Thyroid gland (tissue), 4 donors: ENCODE results near the gene NIP7. TPM values are rescaled to one million over a fixed set of nuclear protein-coding genes. Genes with fewer than 3 reads are reported as not detected.
"Not testable (repeated sequence)": the region's sequence is repeated elsewhere in the genome, so short reads cannot be mapped to it uniquely, and the experiment has no call there.

Experiments used
- DNase-seq, 2 donors: peaks; one replicate each; pipeline ENCODE4 v3.0.0-alpha.2; 2019
- H3K27ac ChIP-seq, 3 donors: fragments of 200-600 bp; sonication (generic); 1 replicate in 2 of 3; 2 replicates in 1 of 3; pipeline ENCODE4 v1.5.1; 2016 to 2019; ENCODE audit warnings: mild to moderate bottlenecking in 1 of 3, moderate library complexity in 1 of 3
- H3K27me3 ChIP-seq: fragments of 200-600 bp; sonication (generic); one replicate; pipeline ENCODE4 v1.5.1; 2019
- H3K36me3 ChIP-seq, 2 donors: fragments of 200-600 bp; sonication (generic); one replicate each; pipeline ENCODE4 v1.5.1; 2016 to 2019
- H3K4me1 ChIP-seq, 2 donors: fragments of 200-600 bp; sonication (generic); one replicate each; pipeline ENCODE4 v1.5.1; 2017 to 2019
- H3K4me3 ChIP-seq, 3 donors: fragments of 200-600 bp; sonication (generic); replicated peaks in 1 of 3; 1 replicate in 2 of 3; 2 replicates in 1 of 3; pipeline ENCODE4 v1.5.1; 2016; ENCODE audit warnings: mild to moderate bottlenecking in 1 of 3
- H3K9me3 ChIP-seq: fragments of 200-600 bp; sonication (generic); one replicate; pipeline ENCODE4 v1.5.1; 2017
- CTCF ChIP-seq, 6 experiments: fragments of 200-600 bp in 3 of 6; fragments of 450-650 bp in 3 of 6; sonication (generic) in 3 of 6; IDR thresholded peaks; one replicate each; pipeline ENCODE4 v1.5.1; 2016 to 2019; ENCODE audit warnings: antibody characterized with exemption in 6 of 6, mild to moderate bottlenecking in 2 of 6, inconsistent platforms in 1 of 6, moderate library complexity in 1 of 6
- POLR2A ChIP-seq, 2 donors: fragments of 450-650 bp; IDR thresholded peaks; one replicate each; pipeline ENCODE4 v1.6.1; 2017; ENCODE audit warnings: antibody characterized with exemption in 2 of 2, mild to moderate bottlenecking in 2 of 2, moderate library complexity in 1 of 2
- WGBS, 2 donors: methylation state at CpG; one replicate each; pipeline ENCODE4 v1.1.5; 2017; 5-methylcytosine and 5-hydroxymethylcytosine counted together
- intact Hi-C: fragments of 100-400 bp; cut with DNase I; formaldehyde crosslinking; loops from one replicate; pipeline ENCODE4 v1.15.1; 2023
- total RNA-seq, 4 donors: library from RNA; depleted of rRNA; stranded (reverse); fragments of >200 nt; gene quantifications; one replicate each; pipeline ENCODE4 v1.2.3, GENCODE V29; 2016

Gene NIP7
- total RNA-seq, 4 donors from 2014 or later, result 9.8 to 17.5 (median 14.7) TPM

DNA sequence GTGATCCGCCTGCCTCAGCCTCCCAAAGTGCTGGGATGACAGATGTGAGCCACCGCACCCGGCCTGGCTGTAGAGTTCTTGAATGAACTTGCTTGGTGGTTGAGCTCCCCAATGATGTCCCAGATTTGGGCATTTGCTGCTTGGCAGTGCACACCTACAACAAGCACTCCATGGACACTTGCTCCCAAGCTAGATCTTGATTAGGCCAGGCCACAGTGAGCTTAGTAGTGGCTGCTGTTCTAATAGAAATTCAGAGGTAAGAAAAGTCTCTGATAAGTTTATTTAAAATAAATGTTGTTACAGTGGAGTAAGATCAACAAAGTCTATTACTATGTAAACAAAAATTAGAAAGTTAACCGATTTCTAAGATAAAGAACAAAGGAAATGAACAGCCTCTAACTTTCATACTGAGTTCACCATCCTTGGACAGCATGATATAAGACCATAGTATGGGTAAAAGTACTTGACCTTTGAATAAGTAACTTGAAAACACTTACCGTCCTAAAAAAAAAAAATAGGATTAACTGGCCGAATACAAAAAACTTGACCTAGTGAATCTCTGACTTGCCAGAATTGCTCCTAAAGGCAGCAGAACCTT is 11.1 kb downstream of the NIP7 start:
- Histone ChIP-seq H3K4me3 (no peak overlapping the region), H3K9me3 (no peaks in the 10 kb centered on the region), H3K27me3 (no peaks in the 10 kb centered on the region), H3K27ac (peak overlapping the region in 1 of 3 donors; percentile 13), H3K36me3 (peaks cover 0 to 4% of the 10 kb centered on the region in 2 donors), H3K4me1 (peaks cover 8 to 13% of the 10 kb centered on the region in 2 donors)
- 49 to 51% methylated on average over 6 of the region's 6 CpGs for WGBS, 2 donors
- intact Hi-C loops, result no loop called here
- DNase-seq, result peak; percentile 30
- TF ChIP-seq POLR2A (IDR thresholded peaks at IDR 0.05) (no peak), CTCF (IDR thresholded peaks at IDR 0.05) (no peak)

GRCh38 chr16:69351309-69352027 is 11.9 kb downstream of the NIP7 start, which contains the start of gene TMED6:
Gene TMED6, minus strand, starts transcription at chr16:69351786. Its CDS starts 33 bp downstream, at chr16:69351753.
- Histone ChIP-seq H3K27me3 (no peaks in the 10 kb centered on the region), H3K4me1 (peaks cover 15 to 17% of the 10 kb centered on the region in 2 donors), H3K9me3 (no peaks in the 10 kb centered on the region), H3K4me3 (no peak within 1 kb of the TSS), H3K27ac (peak within 1 kb of the TSS in 1 of 3 donors; percentile 13), H3K36me3 (peaks cover 0 to 11% of the 10 kb centered on the region in 2 donors)
- intact Hi-C loops, result no loop called here
- 71 to 73% methylated on average over 12 of the region's 12 CpGs for WGBS, 2 donors
- no peak for DNase-seq
- no peak for TF ChIP-seq CTCF (IDR thresholded peaks at IDR 0.05)
- no peak for TF ChIP-seq POLR2A (IDR thresholded peaks at IDR 0.05)

DNA sequence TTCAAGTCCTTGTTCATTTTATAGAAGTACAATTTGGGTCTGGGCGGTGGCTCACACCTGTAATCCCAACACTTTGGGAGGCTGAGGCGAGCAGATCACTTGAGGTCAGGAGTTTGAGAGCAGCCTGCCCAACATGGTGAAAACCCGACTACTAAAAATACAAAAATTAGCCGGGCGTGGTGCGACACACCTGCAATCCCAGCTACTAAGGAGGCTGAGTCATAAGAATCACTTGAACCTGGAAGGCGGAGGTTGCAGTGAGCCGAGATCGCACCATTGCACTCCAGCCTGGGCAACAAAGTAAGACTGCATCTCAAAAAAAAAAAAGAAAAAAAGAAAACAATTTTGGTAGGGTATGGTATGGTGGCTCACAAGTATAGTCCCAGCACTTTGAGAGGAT is 20.5 kb downstream of the NIP7 start:
- H3K4me3 ChIP-seq, intact Hi-C loops, H3K27me3 ChIP-seq, DNase-seq, H3K9me3 ChIP-seq, H3K27ac ChIP-seq: not testable (repeated sequence)
- peaks cover 5 to 15% of the 10 kb centered on the region in 2 donors for H3K4me1 ChIP-seq
- 86 to 88% methylated on average over 9 of the region's 9 CpGs for WGBS, 2 donors
- H3K36me3 ChIP-seq, result peaks cover 6 to 18% of the 10 kb centered on the region in 2 donors

- WGBS, 2 donors, result 67 to 77% methylated on average over 5 of the region's 5 CpGs
- no peak for TF ChIP-seq CTCF (IDR thresholded peaks at IDR 0.05)
- TF ChIP-seq POLR2A (IDR thresholded peaks at IDR 0.05), result no peak
- H3K36me3 ChIP-seq, result peaks cover 32 to 36% of the 10 kb centered on the region in 2 donors
- H3K9me3 ChIP-seq, result no peaks in the 10 kb centered on the region
- DNase-seq, result peak; percentile 58 to 73
- H3K27ac ChIP-seq, result no peak overlapping the region
- no peaks in the 10 kb centered on the region for H3K27me3 ChIP-seq
- no peaks in the 10 kb centered on the region for H3K4me1 ChIP-seq
- no peak overlapping the region for H3K4me3 ChIP-seq
- intact Hi-C loops, result no loop called here
Measured at GRCh38 chr16:69363281-69363717, 23.7 kb downstream of the NIP7 start.

DNA sequence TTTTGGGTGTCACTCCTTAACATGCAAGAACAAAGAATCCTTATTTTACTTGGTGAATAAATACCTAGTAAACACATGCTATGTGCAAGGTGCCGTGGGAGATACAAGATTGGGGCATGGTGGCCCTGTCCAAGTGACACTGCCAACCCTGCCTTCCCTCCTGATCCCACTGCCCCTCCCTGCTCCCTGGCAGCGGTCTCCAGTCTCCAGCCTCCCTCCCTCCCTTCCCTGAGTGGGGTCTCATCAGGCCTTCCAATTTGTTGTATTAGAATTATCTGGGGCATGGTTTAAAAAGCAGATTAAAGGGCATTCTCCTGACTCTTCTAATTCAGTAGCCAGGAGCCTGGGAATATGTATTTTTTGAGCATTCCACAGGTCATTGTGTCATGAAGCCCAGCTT is 24.5 kb downstream of the NIP7 start:
- Histone ChIP-seq H3K4me3 (no peak overlapping the region), H3K27ac (no peak overlapping the region), H3K4me1 (no peaks in the 10 kb centered on the region), H3K36me3 (peaks cover 40 to 42% of the 10 kb centered on the region in 2 donors), H3K9me3 (no peaks in the 10 kb centered on the region), H3K27me3 (no peaks in the 10 kb centered on the region)
- 98 to 100% methylated on average over 2 of the region's 2 CpGs for WGBS, 2 donors
- intact Hi-C loops, result no loop called here
- DNase-seq, result no peak
- no peak for TF ChIP-seq POLR2A (IDR thresholded peaks at IDR 0.05)
- no peak for TF ChIP-seq CTCF (IDR thresholded peaks at IDR 0.05)
